Neuronal stem cell (in vitro differentiated cells): Measurements from ENCODE around the gene VRK3.
"Not testable (repeated sequence)": the region's sequence is repeated elsewhere in the genome, so short reads cannot be mapped to it uniquely, and the experiment has no call there.

Experiments used
- DNase-seq: peaks from one replicate; pipeline ENCODE4 v3.0.0-alpha.2; 2013; ENCODE audit warnings: low spot score
- H2AFZ ChIP-seq: one replicate; pipeline ENCODE4 v1.6.1; 2013; ENCODE audit warnings: mild to moderate bottlenecking, low read length, inconsistent platforms
- H2AK5ac ChIP-seq: 2 replicates; pipeline ENCODE4 v1.6.1; 2013; ENCODE audit warnings: low read depth, mild to moderate bottlenecking, inconsistent platforms, low read length, moderate library complexity, mixed read lengths
- H2BK120ac ChIP-seq: 2 replicates; pipeline ENCODE4 v1.6.1; 2013; ENCODE audit warnings: low read depth, mild to moderate bottlenecking, inconsistent platforms, low read length, moderate library complexity, mixed read lengths
- H2BK12ac ChIP-seq: one replicate; pipeline ENCODE4 v1.6.1; 2013; ENCODE audit warnings: low read length, inconsistent platforms
- H2BK15ac ChIP-seq: 2 replicates; pipeline ENCODE4 v1.6.1; 2013; ENCODE audit warnings: mild to moderate bottlenecking, low read length, inconsistent platforms, mixed read lengths
- H2BK5ac ChIP-seq: one replicate; pipeline ENCODE4 v1.6.1; 2013; ENCODE audit warnings: inconsistent platforms, mild to moderate bottlenecking, low read length, moderate library complexity
- H3K14ac ChIP-seq: one replicate; pipeline ENCODE4 v1.6.1; 2013; ENCODE audit warnings: low read length, inconsistent platforms
- H3K18ac ChIP-seq: 2 replicates; pipeline ENCODE4 v1.6.1; 2013; ENCODE audit warnings: low read length, inconsistent platforms
- H3K23ac ChIP-seq: 2 replicates; pipeline ENCODE4 v1.6.1; 2013; ENCODE audit warnings: low read depth, mild to moderate bottlenecking, mixed read lengths, low read length, inconsistent platforms; ENCODE audit not compliant: poor library complexity
- H3K27ac ChIP-seq: replicated peaks from 3 replicates; pipeline ENCODE4 v1.5.1; 2013; ENCODE audit warnings: low read length, inconsistent platforms
- H3K27me3 ChIP-seq, 3 experiments: 2 replicates each; pipeline ENCODE4 v1.6.1; 2013; ENCODE audit warnings: low read length in 3 of 3, mild to moderate bottlenecking in 2 of 3, inconsistent platforms in 1 of 3, low read depth in 1 of 3, mixed read lengths in 1 of 3, moderate library complexity in 1 of 3; ENCODE audit not compliant: control insufficient read depth in 3 of 3, insufficient read depth in 3 of 3
- H3K36me3 ChIP-seq, 2 donors: replicated peaks in 1 of 2; 2 replicates each; pipeline ENCODE4 v1.6.1; 2013; ENCODE audit warnings: low read length in 2 of 2; ENCODE audit not compliant: control insufficient read depth in 2 of 2, insufficient read depth in 2 of 2
- H3K4ac ChIP-seq: 2 replicates; pipeline ENCODE4 v1.6.1; 2013; ENCODE audit warnings: inconsistent platforms, mild to moderate bottlenecking, low read length, moderate library complexity
- H3K4me1 ChIP-seq, 2 donors: 1 replicate in 1 of 2; 2 replicates in 1 of 2; pipeline ENCODE4 v1.6.1; 2013; ENCODE audit warnings: low read length in 2 of 2, low read depth in 1 of 2; ENCODE audit not compliant: control insufficient read depth in 2 of 2, insufficient read depth in 1 of 2
- H3K4me2 ChIP-seq: one replicate; pipeline ENCODE4 v1.6.1; 2013; ENCODE audit warnings: mild to moderate bottlenecking, low read length, inconsistent platforms; ENCODE audit not compliant: insufficient read depth, poor library complexity, severe bottlenecking
- H3K4me3 ChIP-seq, 2 donors: 2 replicates each; pipeline ENCODE4 v1.5.1; 2013; ENCODE audit warnings: low read length in 2 of 2, mild to moderate bottlenecking in 2 of 2, inconsistent platforms in 1 of 2, moderate library complexity in 1 of 2
- H3K79me1 ChIP-seq: one replicate; pipeline ENCODE4 v1.6.1; 2013; ENCODE audit warnings: low read depth, mild to moderate bottlenecking, inconsistent platforms, low read length, moderate library complexity
- H3K9ac ChIP-seq: one replicate; pipeline ENCODE4 v1.6.1; 2013; ENCODE audit warnings: mild to moderate bottlenecking, low read depth, low read length, inconsistent platforms; ENCODE audit not compliant: poor library complexity
- H3K9me3 ChIP-seq, 2 donors: replicated peaks in 1 of 2; 2 replicates each; pipeline versions ENCODE3 to v1.6.1; 2013; ENCODE audit warnings: low read length in 2 of 2, mild to moderate bottlenecking in 2 of 2, inconsistent platforms in 1 of 2, low read depth in 1 of 2, mixed read lengths in 1 of 2, moderate library complexity in 1 of 2; ENCODE audit not compliant: control insufficient read depth in 2 of 2, insufficient read depth in 1 of 2
- H4K8ac ChIP-seq: one replicate; pipeline ENCODE4 v1.6.1; 2013; ENCODE audit warnings: low read depth, mild to moderate bottlenecking, inconsistent platforms, low read length, moderate library complexity
- H4K91ac ChIP-seq: one replicate; pipeline ENCODE4 v1.6.1; 2013; ENCODE audit warnings: low read length, low read depth, mild to moderate bottlenecking, inconsistent platforms; ENCODE audit not compliant: poor library complexity
- WGBS, 2 donors: extraction: QIAGEN DNeasy Blood & Tissue Kit; methylation state at CpG; one replicate each; pipeline ENCODE4 v1.1.7; 2013; ENCODE audit warnings: missing lambda C conversion rate in 2 of 2, mixed read lengths in 1 of 2; ENCODE audit not compliant: insufficient read length in 2 of 2, insufficient replicate concordance in 1 of 2; ENCODE audit errors: extremely low coverage in 2 of 2; 5-methylcytosine and 5-hydroxymethylcytosine counted together

VRK3 gene

DNA sequence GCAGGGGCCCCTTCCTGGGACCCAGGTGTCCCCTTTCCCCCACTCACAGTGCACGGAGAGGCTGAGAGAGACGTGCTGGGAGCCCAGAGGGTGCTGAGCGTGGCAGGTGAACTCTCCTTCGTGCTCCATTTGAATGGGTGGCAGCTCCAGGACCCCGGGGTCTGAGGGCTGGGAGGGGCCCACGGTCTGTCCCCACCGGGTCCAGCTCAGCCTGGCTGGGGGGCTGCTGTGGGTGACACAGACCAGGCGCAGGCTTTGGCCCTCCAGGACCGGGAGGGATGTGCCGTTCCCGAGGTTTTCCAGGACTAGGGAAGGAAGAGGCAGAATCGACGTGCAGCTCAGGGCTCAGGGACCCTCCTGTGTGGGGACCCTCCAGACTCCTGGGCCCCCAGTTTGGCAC lies 66.6 kb downstream of the VRK3 start:
- not testable (repeated sequence) for DNase-seq, H3K23ac ChIP-seq, H2BK5ac ChIP-seq, H3K9me3 ChIP-seq, H3K14ac ChIP-seq, H3K79me1 ChIP-seq, H3K4me3 ChIP-seq, H3K4ac ChIP-seq, H2AFZ ChIP-seq, H4K91ac ChIP-seq, H3K4me2 ChIP-seq, H3K4me1 ChIP-seq, H3K18ac ChIP-seq, H2BK15ac ChIP-seq, H2BK12ac ChIP-seq, H2BK120ac ChIP-seq, H3K9ac ChIP-seq, H4K8ac ChIP-seq, H3K27ac ChIP-seq, H2AK5ac ChIP-seq, H3K36me3 ChIP-seq, H3K27me3 ChIP-seq
- whole genome bisulfite sequencing, 2 donors = no CpG with 5 or more reads among the region's 13 CpGs

DNA sequence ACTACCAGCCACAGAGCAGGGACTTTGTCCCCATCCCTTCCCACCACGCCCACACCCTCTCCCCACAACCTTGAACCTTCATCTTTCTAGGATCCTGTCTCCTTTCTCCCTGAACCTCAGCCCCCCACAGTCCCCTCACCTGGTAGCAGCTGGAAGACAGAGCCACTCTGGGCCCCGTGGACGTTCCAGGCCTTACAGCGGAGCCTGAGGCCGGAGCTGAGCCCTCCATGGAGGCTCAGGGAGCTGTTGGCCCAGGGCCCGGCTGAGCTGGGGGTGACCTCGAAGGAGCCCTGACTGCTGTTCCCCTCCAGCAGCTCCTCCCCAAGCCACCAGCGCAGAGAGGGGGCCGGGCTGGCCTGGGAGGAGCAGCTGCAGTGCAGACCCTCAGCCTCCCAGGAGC lies 67.0 kb downstream of the VRK3 start:
- H3K4me1 ChIP-seq, H3K36me3 ChIP-seq, H2BK12ac ChIP-seq, H3K9me3 ChIP-seq, H3K9ac ChIP-seq, DNase-seq, H4K91ac ChIP-seq, H3K27ac ChIP-seq, H3K4me3 ChIP-seq, H3K18ac ChIP-seq, H3K79me1 ChIP-seq, H2BK15ac ChIP-seq, H2BK5ac ChIP-seq, H2AK5ac ChIP-seq, H3K4me2 ChIP-seq, H3K14ac ChIP-seq, H3K27me3 ChIP-seq, H3K4ac ChIP-seq, H2BK120ac ChIP-seq, H4K8ac ChIP-seq: not testable (repeated sequence)
- H3K23ac ChIP-seq = peak overlapping the region; percentile 73
- H2AFZ ChIP-seq = peak overlapping the region; percentile 49
- WGBS, 2 donors = no CpG with 5 or more reads among the region's 9 CpGs

DNA sequence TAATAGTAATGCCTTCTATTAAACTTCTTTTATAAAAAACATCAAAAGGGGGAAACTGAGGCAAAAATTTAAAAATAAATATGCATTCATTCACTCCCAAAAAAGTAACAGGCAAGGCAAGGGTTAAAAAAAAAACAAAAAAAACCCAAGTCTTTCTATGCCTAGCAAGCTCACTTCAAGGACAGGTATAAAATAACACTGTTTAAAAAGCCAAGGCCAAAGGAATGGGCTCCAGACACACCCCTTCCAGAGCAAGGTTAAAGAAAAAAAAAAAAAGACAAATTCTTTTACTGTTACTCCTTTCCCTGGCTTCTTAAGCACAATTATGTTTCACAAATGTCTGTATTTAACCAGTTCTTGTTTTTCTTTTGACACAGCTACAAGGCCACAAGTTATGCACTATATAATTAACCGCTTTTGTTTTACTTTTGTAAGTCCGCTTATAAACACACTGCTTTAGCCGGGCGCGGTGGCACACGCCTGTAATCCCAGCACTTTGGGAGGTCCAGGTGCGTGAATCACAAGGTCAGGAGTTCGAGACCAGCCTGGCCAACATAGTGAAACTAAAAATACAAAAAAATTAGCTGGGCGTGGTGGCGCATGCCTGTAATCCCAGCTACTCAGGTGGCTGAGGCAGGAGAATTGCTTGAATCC lies 67.8 kb downstream of the VRK3 start:
- WGBS, 2 donors = no CpG with 5 or more reads among the region's 10 CpGs
- H3K4me2 ChIP-seq = no peak overlapping the region
- no peaks in the 10 kb centered on the region for H3K36me3 ChIP-seq
- peaks cover 0 to 4% of the 10 kb centered on the region in 2 donors for H3K4me1 ChIP-seq
- no peaks in the 10 kb centered on the region for H3K27me3 ChIP-seq
- H3K4me3 ChIP-seq = no peak overlapping the region
- H4K8ac ChIP-seq = no peak overlapping the region
- H3K14ac ChIP-seq = no peak overlapping the region
- no peak overlapping the region for H2AK5ac ChIP-seq
- H3K79me1 ChIP-seq = no peaks in the 10 kb centered on the region
- H2BK12ac ChIP-seq = no peak overlapping the region
- no peak overlapping the region for H2AFZ ChIP-seq
- no peak for DNase-seq
- no peak overlapping the region for H3K23ac ChIP-seq
- no peak overlapping the region for H3K9ac ChIP-seq
- H3K18ac ChIP-seq = no peak overlapping the region
- no peak overlapping the region for H3K4ac ChIP-seq
- no peak overlapping the region for H4K91ac ChIP-seq
- no peak overlapping the region for H2BK120ac ChIP-seq
- peaks cover 0 to 2% of the 10 kb centered on the region in 2 donors for H3K9me3 ChIP-seq
- no peak overlapping the region for H2BK5ac ChIP-seq
- no peak overlapping the region for H3K27ac ChIP-seq
- H2BK15ac ChIP-seq = no peak overlapping the region

DNA sequence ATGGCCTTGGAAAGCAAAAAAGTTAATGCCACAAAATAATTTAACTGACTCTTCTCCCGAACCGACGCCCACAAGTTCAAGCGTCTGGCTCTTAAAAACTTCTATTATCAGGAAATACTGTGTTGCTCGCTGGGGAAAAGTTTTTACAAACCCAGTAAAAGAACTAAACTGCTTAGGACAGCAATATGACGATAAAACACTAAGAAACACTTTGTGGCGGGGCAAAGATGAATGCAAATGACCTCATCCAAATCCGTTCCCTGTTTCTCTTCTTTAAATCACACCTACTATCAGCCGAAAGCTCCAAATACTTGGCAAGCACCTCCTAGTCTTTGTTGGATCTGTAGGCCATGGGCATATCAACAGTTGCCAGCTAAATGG lies 69.1 kb downstream of the VRK3 start:
- H4K91ac ChIP-seq = no peak overlapping the region
- no peak overlapping the region for H3K18ac ChIP-seq
- no CpG with 5 or more reads among the region's 9 CpGs for WGBS, 2 donors
- no peak overlapping the region for H3K4me3 ChIP-seq
- no peaks in the 10 kb centered on the region for H3K36me3 ChIP-seq
- H2AFZ ChIP-seq = no peak overlapping the region
- no peak overlapping the region for H3K9ac ChIP-seq
- DNase-seq = no peak
- no peak overlapping the region for H2AK5ac ChIP-seq
- no peak overlapping the region for H3K14ac ChIP-seq
- H3K4me2 ChIP-seq = no peak overlapping the region
- H3K79me1 ChIP-seq = no peaks in the 10 kb centered on the region
- H3K4me1 ChIP-seq = peaks cover 0 to 4% of the 10 kb centered on the region in 2 donors
- no peak overlapping the region for H2BK15ac ChIP-seq
- H3K27ac ChIP-seq = no peak overlapping the region
- H2BK5ac ChIP-seq = no peak overlapping the region
- H3K27me3 ChIP-seq = no peaks in the 10 kb centered on the region
- H3K23ac ChIP-seq = no peak overlapping the region
- H2BK12ac ChIP-seq = no peak overlapping the region
- H4K8ac ChIP-seq = no peak overlapping the region
- H3K9me3 ChIP-seq = peaks cover 2 to 3% of the 10 kb centered on the region in 2 donors
- no peak overlapping the region for H2BK120ac ChIP-seq
- H3K4ac ChIP-seq = no peak overlapping the region
